GM12801 (cell line): Measurements from ENCODE around the gene POU4F2.

Experiments used
- CTCF ChIP-seq: IDR thresholded peaks from one replicate; pipeline ENCODE4 v1.5.1; 2011; ENCODE audit warnings: control low read depth; ENCODE audit not compliant: insufficient read length; ENCODE audit errors: extremely low read depth

POU4F2 gene

GRCh38 chr4:146661367-146661766 lies 22.7 kb downstream of the POU4F2 start:
- no peak for TF ChIP-seq CTCF

GRCh38 chr4:146674829-146675570 lies 36.3 kb downstream of the POU4F2 start:
- TF ChIP-seq CTCF, result no peak
